H1 (cell line): ENCODE data around the gene SLC6A6. TPM values are rescaled to one million over a fixed set of nuclear protein-coding genes. Genes with fewer than 3 reads are reported as not detected.

Source experiments
- CTCF ChIA-PET: fragments of 300-600 bp; sonication (Branson Sonifier 250); formaldehyde crosslinking; loops from one replicate; lab custom pipeline; 2021; ENCODE audit not compliant: partially characterized antibody; lab: Charles Lee
- POLR2A ChIA-PET: fragments of 300-600 bp; sonication (Branson Sonifier 250); formaldehyde crosslinking; loops from one replicate; lab custom pipeline; 2021; ENCODE audit warnings: inconsistent platforms; ENCODE audit not compliant: partially characterized antibody; lab: Charles Lee
- DNase-seq, 2 experiments: peaks; one replicate each; pipeline versions ENCODE4 v3.0.0 to v3.0.0-alpha.2; 2010 to 2022; ENCODE audit warnings: low spot score in 2 of 2, low read depth in 1 of 2, mixed read lengths in 1 of 2
- FAIRE-seq: peaks from 2 replicates; lab custom pipeline; 2011; peaks lifted over from hg19 to GRCh38; lab: Jason Lieb, UNC
- H2AFZ ChIP-seq: 2 replicates; pipeline ENCODE4 v1.8.1; 2012; ENCODE audit warnings: low read length, inconsistent platforms
- H2AK5ac ChIP-seq: 2 replicates; pipeline ENCODE4 v1.6.1; 2013; ENCODE audit warnings: low read depth, low read length
- H2BK120ac ChIP-seq: replicated peaks from 2 replicates; pipeline ENCODE3; 2013; ENCODE audit warnings: low read depth, low read length, inconsistent platforms
- H2BK12ac ChIP-seq: 2 replicates; pipeline ENCODE4 v1.6.1; 2013; ENCODE audit warnings: low read depth, low read length
- H2BK15ac ChIP-seq: 2 replicates; pipeline ENCODE4 v1.6.1; 2013; ENCODE audit warnings: low read length
- H2BK20ac ChIP-seq: 2 replicates; pipeline ENCODE4 v1.6.1; 2013; ENCODE audit warnings: low read length
- H2BK5ac ChIP-seq: 2 replicates; pipeline ENCODE4 v1.6.1; 2013; ENCODE audit warnings: low read depth, low read length
- H3K14ac ChIP-seq: 2 replicates; pipeline ENCODE4 v1.6.1; 2013; ENCODE audit warnings: inconsistent platforms; ENCODE audit not compliant: insufficient read length
- H3K18ac ChIP-seq: 2 replicates; pipeline ENCODE4 v1.6.1; 2013; ENCODE audit warnings: low read length; ENCODE audit errors: extremely low read depth
- H3K23ac ChIP-seq: 2 replicates; pipeline ENCODE4 v1.6.1; 2013; ENCODE audit warnings: inconsistent platforms; ENCODE audit not compliant: insufficient read length
- H3K23me2 ChIP-seq: 2 replicates; pipeline ENCODE4 v1.6.1; 2013; ENCODE audit warnings: low read depth, low read length
- H3K27ac ChIP-seq: 2 replicates; pipeline ENCODE4 v1.6.1; 2011; ENCODE audit warnings: low read depth, low read length, inconsistent platforms
- H3K27me3 ChIP-seq, 4 experiments: replicated peaks in 1 of 4; 1 replicate in 1 of 4; 2 replicates in 3 of 4; pipeline versions ENCODE4 v1.6.1 to v1.8.1; 2011 to 2013; ENCODE audit warnings: low read length in 3 of 4, mild to moderate bottlenecking in 3 of 4, inconsistent platforms in 2 of 4, mixed read lengths in 2 of 4, moderate library complexity in 1 of 4; ENCODE audit not compliant: control insufficient read depth in 3 of 4, insufficient read depth in 3 of 4; ENCODE audit errors: extremely low read depth in 1 of 4
- H3K36me3 ChIP-seq, 4 experiments: 2 replicates each; pipeline versions ENCODE4 v1.6.1 to v1.8.1; 2011 to 2013; ENCODE audit warnings: mild to moderate bottlenecking in 4 of 4, low read length in 3 of 4, moderate library complexity in 2 of 4, control low read depth in 1 of 4, inconsistent platforms in 1 of 4; ENCODE audit not compliant: insufficient read depth in 4 of 4, control insufficient read depth in 2 of 4
- H3K4ac ChIP-seq: replicated peaks from 2 replicates; pipeline ENCODE3; 2013; ENCODE audit warnings: low read length, low read depth, mixed read lengths, inconsistent platforms; ENCODE audit not compliant: insufficient read length
- H3K4me1 ChIP-seq, 4 experiments: replicated peaks in 1 of 4; 1 replicate in 1 of 4; 2 replicates in 3 of 4; pipeline versions ENCODE4 v1.6.1 to v1.8.1; 2011 to 2013; ENCODE audit warnings: low read length in 3 of 4, inconsistent platforms in 2 of 4, mixed read lengths in 1 of 4; ENCODE audit not compliant: insufficient read depth in 4 of 4, control insufficient read depth in 3 of 4
- H3K4me2 ChIP-seq, 2 experiments: 2 replicates each; pipeline versions ENCODE4 v1.6.1 to v1.8.1; 2011 to 2013; ENCODE audit warnings: low read depth in 2 of 2, low read length in 2 of 2, control low read depth in 1 of 2, inconsistent platforms in 1 of 2, mild to moderate bottlenecking in 1 of 2; ENCODE audit not compliant: insufficient read depth in 1 of 2
- H3K4me3 ChIP-seq, 4 experiments: fragments of 200-600, 300-600 bp in 1 of 4; sonication (generic), shearing (Covaris generic), sonication (Bioruptor Twin) in 1 of 4; 2 replicates each; pipeline versions ENCODE4 v1.5.1 to v1.8.1; 2011 to 2016; ENCODE audit warnings: low read length in 4 of 4, low read depth in 3 of 4, control low read depth in 2 of 4, inconsistent platforms in 2 of 4, mild to moderate bottlenecking in 2 of 4, mixed read lengths in 1 of 4, moderate library complexity in 1 of 4; ENCODE audit not compliant: insufficient read depth in 2 of 4; ENCODE audit errors: extremely low read depth in 1 of 4
- H3K56ac ChIP-seq: replicated peaks from 2 replicates; pipeline ENCODE3; 2013; ENCODE audit warnings: low read depth, mild to moderate bottlenecking, mixed read lengths, low read length, inconsistent platforms; ENCODE audit not compliant: insufficient read length
- H3K79me1 ChIP-seq: 2 replicates; pipeline ENCODE4 v1.6.1; 2013; ENCODE audit warnings: low read depth, low read length, control low read depth
- H3K79me2 ChIP-seq, 2 experiments: 2 replicates each; pipeline versions ENCODE4 v1.6.1 to v1.8.1; 2012 to 2013; ENCODE audit warnings: low read length in 2 of 2, mild to moderate bottlenecking in 2 of 2, inconsistent platforms in 1 of 2; ENCODE audit not compliant: insufficient read depth in 2 of 2, control insufficient read depth in 1 of 2
- H3K9ac ChIP-seq, 4 experiments: replicated peaks in 1 of 4; 1 replicate in 1 of 4; 2 replicates in 3 of 4; pipeline versions ENCODE4 v1.6.1 to v1.8.1; 2011 to 2013; ENCODE audit warnings: low read depth in 3 of 4, low read length in 3 of 4, control low read depth in 2 of 4, mild to moderate bottlenecking in 2 of 4, moderate library complexity in 2 of 4, inconsistent platforms in 1 of 4; ENCODE audit errors: extremely low read depth in 1 of 4
- H3K9me3 ChIP-seq, 2 experiments: 2 replicates each; pipeline versions ENCODE4 v1.6.1 to v1.8.1; 2012 to 2013; ENCODE audit warnings: mild to moderate bottlenecking in 2 of 2, moderate library complexity in 2 of 2, control low read depth in 1 of 2, inconsistent platforms in 1 of 2, low read depth in 1 of 2, low read length in 1 of 2, mixed read lengths in 1 of 2; ENCODE audit not compliant: insufficient read depth in 2 of 2
- H4K20me1 ChIP-seq, 2 experiments: replicated peaks in 1 of 2; 2 replicates each; pipeline versions ENCODE3 to v1.8.1; 2011 to 2013; ENCODE audit warnings: inconsistent platforms in 2 of 2, low read length in 2 of 2, mild to moderate bottlenecking in 1 of 2; ENCODE audit not compliant: insufficient read depth in 2 of 2, control insufficient read depth in 1 of 2
- H4K5ac ChIP-seq: 2 replicates; pipeline ENCODE4 v1.6.1; 2013; ENCODE audit warnings: low read length, low read depth, mixed read lengths, inconsistent platforms; ENCODE audit not compliant: insufficient read length
- H4K8ac ChIP-seq: 2 replicates; pipeline ENCODE4 v1.8.0; 2013; ENCODE audit warnings: mild to moderate bottlenecking, moderate library complexity, low read length, inconsistent platforms; ENCODE audit not compliant: insufficient read depth; ENCODE audit errors: extremely low read depth
- H4K91ac ChIP-seq: replicated peaks from 2 replicates; pipeline ENCODE3; 2013; ENCODE audit warnings: low read length, mixed read lengths, inconsistent platforms; ENCODE audit not compliant: insufficient read length
- ASH2L ChIP-seq: fragments of 200-600, 300-600 bp; sonication (generic); IDR thresholded peaks from one replicate; pipeline ENCODE4 v1.7.1; 2017; ENCODE audit warnings: low read length
- BRCA1 ChIP-seq: IDR thresholded peaks from 2 replicates; pipeline ENCODE4 v1.6.1; 2012; ENCODE audit warnings: low read depth, low read length, improper control_type of control experiment
- CBX5 ChIP-seq: fragments of 300-800, 300-1000 bp; sonication (generic); IDR thresholded peaks from 2 replicates; pipeline ENCODE4 v1.7.1; 2016; ENCODE audit warnings: antibody characterized with exemption, low read length, low read depth
- CEBPB ChIP-seq: IDR thresholded peaks from 2 replicates; pipeline ENCODE4 v1.6.1; 2012; ENCODE audit warnings: low read depth, low read length
- CTBP2 ChIP-seq: IDR thresholded peaks from 2 replicates; pipeline ENCODE4 v1.7.0; 2011; ENCODE audit warnings: borderline replicate concordance, mild to moderate bottlenecking, moderate library complexity, mixed read lengths, low read length; ENCODE audit not compliant: insufficient read depth, insufficient read length
- JUND ChIP-seq: IDR thresholded peaks from 2 replicates; pipeline ENCODE4 v1.6.1; 2011; ENCODE audit warnings: mild to moderate bottlenecking, improper control_type of control experiment, low read length
- KDM5A ChIP-seq: fragments of 200-600 bp; IDR thresholded peaks from 2 replicates; pipeline ENCODE4 v1.7.1; 2012; ENCODE audit warnings: mild to moderate bottlenecking, low read length, inconsistent platforms, mixed read lengths
- RFX5 ChIP-seq: IDR thresholded peaks from 2 replicates; pipeline ENCODE4 v1.6.1; 2011; ENCODE audit warnings: low read depth, low read length, improper control_type of control experiment, borderline replicate concordance
- WGBS, 2 experiments: shearing (Covaris generic) in 1 of 2; methylation state at CpG; one replicate each; pipeline versions ENCODE4 v1.1.6 to v1.1.7; 2013 to 2015; ENCODE audit warnings: low lambda C conversion rate in 2 of 2, mixed read lengths in 2 of 2, inconsistent platforms in 1 of 2, low coverage in 1 of 2, missing lambda C conversion rate in 1 of 2; ENCODE audit not compliant: insufficient replicate concordance in 2 of 2, insufficient coverage in 1 of 2, insufficient read length in 1 of 2; ENCODE audit errors: extremely low coverage in 1 of 2, missing lambda C conversion rate in 1 of 2; 5-methylcytosine and 5-hydroxymethylcytosine counted together
- polyA plus RNA-seq, 7 experiments: library from polyadenylated mRNA; depleted of rRNA in 3 of 7; stranded (reverse) in 5 of 7; unstranded in 2 of 7; fragments of >200 nt in 5 of 7; fragments of 200-250 nt in 2 of 7; gene quantifications; 1 replicate in 5 of 7; 2 replicates in 1 of 7; 4 replicates in 1 of 7; pipeline versions ENCODE4 v1.2.1 to v1.2.3, GENCODE V29; 2011 to 2013; ENCODE audit warnings: missing spikeins in 2 of 7, mixed read lengths in 2 of 7
- total RNA-seq: library from RNA; stranded (reverse); fragmentation: NEBNext Ultra II Directional; extraction: Animal tissue kit (Norgen Biotek cat#: 25700); gene quantifications from 2 replicates; pipeline ENCODE4 v1.2.1, GENCODE V29; 2021

The SLC6A6 gene
- total and polyA plus RNA-seq, 2 of the 8 experiments (the other 6 are each of a cell fraction or from before 2014, with no cell fraction given), result 66.2 to 144 TPM

DNA sequence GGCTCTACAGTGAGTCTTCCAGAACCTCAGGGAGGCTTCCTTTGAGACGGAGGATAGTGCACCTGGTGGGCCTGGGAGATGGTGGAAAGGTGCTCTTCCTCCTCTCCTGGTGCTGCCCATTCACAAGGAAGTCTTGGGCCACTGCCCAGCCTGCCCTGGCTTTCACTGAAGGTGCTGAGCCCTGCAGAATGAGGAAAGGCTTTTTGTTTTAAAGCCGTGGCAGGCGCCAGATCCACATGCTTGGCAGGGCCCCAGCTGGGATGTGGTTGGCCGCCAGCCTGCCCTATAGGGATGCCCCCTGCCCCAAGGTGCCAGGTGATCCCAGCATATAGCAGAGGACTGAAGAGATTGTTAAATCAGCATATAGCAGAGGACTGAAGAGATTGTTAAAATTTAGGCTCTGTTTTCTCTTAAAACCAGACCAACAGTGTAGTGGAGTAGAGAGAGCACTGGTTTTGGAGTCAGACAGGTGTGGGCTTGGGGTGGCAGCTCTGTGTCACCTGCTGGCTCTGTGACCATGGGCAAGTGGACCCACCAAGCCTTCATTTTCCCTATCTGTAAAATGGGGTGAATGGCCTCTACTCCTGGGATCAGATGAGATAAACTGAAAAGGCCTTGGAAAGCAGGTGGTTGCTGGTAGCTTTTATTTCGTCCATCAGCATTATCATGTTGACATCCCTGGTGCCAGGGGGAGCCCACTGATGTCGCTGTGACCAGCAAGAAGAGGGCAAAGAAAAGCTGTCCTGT is 53.3 kb downstream of the SLC6A6 start:
- H3K27ac ChIP-seq, result no peak overlapping the region; the same call in 1 of the 2 replicates
- H3K23ac ChIP-seq, result no peak overlapping the region
- no peak for DNase-seq
- H2BK120ac ChIP-seq, result no peak overlapping the region
- peaks cover 7 to 15% of the 10 kb centered on the region in 2 experiments for H4K20me1 ChIP-seq
- no peaks in the 10 kb centered on the region for H3K23me2 ChIP-seq
- H4K5ac ChIP-seq, result no peak overlapping the region
- peaks cover 15 to 66% (median 41%) of the 10 kb centered on the region in 4 experiments for H3K36me3 ChIP-seq
- no peak overlapping the region for H4K91ac ChIP-seq
- no peak overlapping the region for H4K8ac ChIP-seq
- FAIRE-seq, result no peak
- no peak overlapping the region for H2AK5ac ChIP-seq
- no peak overlapping the region for H2BK15ac ChIP-seq
- H3K4ac ChIP-seq, result no peak overlapping the region
- no peaks in the 10 kb centered on the region for H3K79me2 ChIP-seq
- no peak overlapping the region for H2BK5ac ChIP-seq
- no peak overlapping the region for H3K9ac ChIP-seq
- no peaks in the 10 kb centered on the region for H3K9me3 ChIP-seq
- ChIA-PET CTCF (interaction anchor here (0.6 to 5.3 kb wide), 8 partner anchors 9 to 252 kb away, joined by 3 to 29 read pairs (median 4); no protein-coding TSS in a partner anchor), POLR2A (interaction anchor here (0.9 to 4.7 kb wide), 3 partner anchors 10 to 52 kb away, joined by 3 to 25 read pairs (median 3); partner anchors contain the start of gene SLC6A6)
- no peak overlapping the region for H2BK12ac ChIP-seq
- 82% methylated on average over 6 of the region's 6 CpGs; no CpG with 5 or more reads in 1 of the 2 experiments for WGBS, 2 experiments
- no peak overlapping the region for H3K4me3 ChIP-seq
- H2BK20ac ChIP-seq, result no peak overlapping the region
- H3K79me1 ChIP-seq, result peaks cover 3% of the 10 kb centered on the region; the same call in 1 of the 2 replicates
- no peak for TF ChIP-seq BRCA1
- no peak for TF ChIP-seq RFX5
- TF ChIP-seq CBX5, result no peak
- TF ChIP-seq CEBPB, result no peak
- TF ChIP-seq KDM5A, result no peak
- TF ChIP-seq JUND, result no peak
- no peak for TF ChIP-seq ASH2L
- TF ChIP-seq CTBP2, result no peak
- TF ChIP-seq, all 59 proteins: peak for 0
- no peak overlapping the region for H3K18ac ChIP-seq
- no peaks in the 10 kb centered on the region; a peak in 1 of 7 replicates for H3K27me3 ChIP-seq
- no peak overlapping the region for H2AFZ ChIP-seq
- H3K4me2 ChIP-seq, result no peak overlapping the region
- H3K56ac ChIP-seq, result no peak overlapping the region
- H3K14ac ChIP-seq, result no peak overlapping the region
- peaks cover 2 to 3% (median 2%) of the 10 kb centered on the region in 4 experiments; a peak in 5 of 7 replicates for H3K4me1 ChIP-seq
